KMS-11 (cell line): ENCODE results near the gene SLC18A3.

Source experiments
- H2AFZ ChIP-seq: fragments of 200-600 bp; sonication (generic); 2 replicates; pipeline ENCODE4 v1.6.1; 2016; ENCODE audit warnings: antibody characterized with exemption, mixed run types, low read depth
- H3K27ac ChIP-seq: fragments of 200-600 bp; sonication (generic); 2 replicates; pipeline ENCODE4 v1.6.1; 2016; ENCODE audit warnings: mild to moderate bottlenecking, mixed run types
- H3K27me3 ChIP-seq: fragments of 200-600 bp; sonication (generic); 2 replicates; pipeline ENCODE4 v1.6.1; 2017; ENCODE audit warnings: mild to moderate bottlenecking, low read depth, mixed run types, moderate library complexity; ENCODE audit not compliant: insufficient read depth
- H3K36me3 ChIP-seq: fragments of 200-600 bp; sonication (generic); 2 replicates; pipeline ENCODE4 v1.6.1; 2017; ENCODE audit warnings: mild to moderate bottlenecking, mixed run types; ENCODE audit not compliant: insufficient read depth
- H3K4me1 ChIP-seq: fragments of 200-600 bp; sonication (generic); 2 replicates; pipeline ENCODE4 v1.6.1; 2016; ENCODE audit warnings: mild to moderate bottlenecking, low read depth, mixed run types; ENCODE audit not compliant: poor library complexity, severe bottlenecking
- H3K4me2 ChIP-seq: fragments of 200-600 bp; sonication (generic); 2 replicates; pipeline ENCODE4 v1.7.0; 2016; ENCODE audit warnings: mild to moderate bottlenecking, mixed run types
- H3K4me3 ChIP-seq: fragments of 200-600 bp; sonication (generic); IDR thresholded peaks from 2 replicates; pipeline ENCODE4 v1.6.1; 2017; ENCODE audit warnings: low read depth, low read length, mixed read lengths; ENCODE audit not compliant: insufficient read depth
- H3K79me2 ChIP-seq: fragments of 200-600 bp; sonication (generic); 2 replicates; pipeline ENCODE4 v1.6.1; 2016; ENCODE audit warnings: low read depth, mixed run types; ENCODE audit not compliant: insufficient read depth
- H3K9ac ChIP-seq: fragments of 200-600 bp; sonication (generic); 2 replicates; pipeline ENCODE4 v1.6.1; 2016; ENCODE audit warnings: mild to moderate bottlenecking, mixed run types
- H4K20me1 ChIP-seq: fragments of 200-600 bp; sonication (generic); 2 replicates; pipeline ENCODE4 v1.6.1; 2016; ENCODE audit warnings: mild to moderate bottlenecking, mixed run types; ENCODE audit not compliant: insufficient read depth
- CTCF ChIP-seq: fragments of 200-600 bp; sonication (generic); conservative IDR thresholded peaks from 2 replicates; pipeline ENCODE4 v1.6.1; 2017; ENCODE audit warnings: low read depth, mild to moderate bottlenecking, antibody characterized with exemption, low read length, moderate library complexity, mixed read lengths

Gene SLC18A3

GRCh38 chr10:49598164-49598856 is 11.8 kb upstream of the SLC18A3 start:
- H3K4me3 ChIP-seq, result no peak overlapping the region
- H3K36me3 ChIP-seq, result no peaks in the 10 kb centered on the region
- H3K9ac ChIP-seq, result no peak overlapping the region
- no peaks in the 10 kb centered on the region for H4K20me1 ChIP-seq
- H3K79me2 ChIP-seq, result no peaks in the 10 kb centered on the region
- H3K4me2 ChIP-seq, result no peak overlapping the region
- TF ChIP-seq CTCF, result no peak
- no peak overlapping the region for H2AFZ ChIP-seq
- H3K27me3 ChIP-seq, result no peaks in the 10 kb centered on the region
- no peak overlapping the region for H3K27ac ChIP-seq
- H3K4me1 ChIP-seq, result no peaks in the 10 kb centered on the region

- Histone ChIP-seq H3K4me3 (no peak overlapping the region), H3K4me2 (no peak overlapping the region), H3K27me3 (no peaks in the 10 kb centered on the region), H3K79me2 (no peaks in the 10 kb centered on the region), H4K20me1 (no peaks in the 10 kb centered on the region), H3K4me1 (no peaks in the 10 kb centered on the region), H3K36me3 (no peaks in the 10 kb centered on the region), H2AFZ (no peak overlapping the region), H3K9ac (no peak overlapping the region), H3K27ac (no peak overlapping the region)
- no peak for TF ChIP-seq CTCF
Measured at GRCh38 chr10:49598986-49599385, 11.1 kb upstream of the SLC18A3 start.

GRCh38 chr10:49599546-49599945 is 10.6 kb upstream of the SLC18A3 start:
- no peaks in the 10 kb centered on the region for H3K27me3 ChIP-seq
- TF ChIP-seq CTCF, result no peak
- H3K79me2 ChIP-seq, result no peaks in the 10 kb centered on the region

GRCh38 chr10:49600046-49600445 is 10.1 kb upstream of the SLC18A3 start:
- H3K4me2 ChIP-seq, result no peak overlapping the region
- no peak overlapping the region for H3K27ac ChIP-seq
- no peaks in the 10 kb centered on the region for H3K27me3 ChIP-seq
- no peaks in the 10 kb centered on the region for H3K4me1 ChIP-seq
- TF ChIP-seq CTCF, result no peak
- H2AFZ ChIP-seq, result no peak overlapping the region
- no peaks in the 10 kb centered on the region for H3K79me2 ChIP-seq
- H3K9ac ChIP-seq, result no peak overlapping the region
- no peaks in the 10 kb centered on the region for H3K36me3 ChIP-seq
- no peaks in the 10 kb centered on the region for H4K20me1 ChIP-seq
- H3K4me3 ChIP-seq, result no peak overlapping the region

More at GRCh38 chr10:49599546-49599945, 10.6 kb upstream of the SLC18A3 start:
- H4K20me1 ChIP-seq, result no peaks in the 10 kb centered on the region
- no peak overlapping the region for H3K4me2 ChIP-seq
- H3K9ac ChIP-seq, result no peak overlapping the region
- no peak overlapping the region for H3K27ac ChIP-seq
- no peak overlapping the region for H3K4me3 ChIP-seq
- no peaks in the 10 kb centered on the region for H3K4me1 ChIP-seq
- no peaks in the 10 kb centered on the region for H3K36me3 ChIP-seq
- H2AFZ ChIP-seq, result no peak overlapping the region
